HCT116 (cell line): Measurements from ENCODE around the gene KIAA0232. TPM values are rescaled to one million over a fixed set of nuclear protein-coding genes. Genes with fewer than 3 reads are reported as not detected.
"Not testable (repeated sequence)": the region's sequence is repeated elsewhere in the genome, so short reads cannot be mapped to it uniquely, and the experiment has no call there.

Source experiments
- ATAC-seq: fragments of 200-7000 bp; cut with Tn5 transposase; 2 replicates; pipeline ENCODE4 v1.9.1; 2020; ENCODE audit warnings: mild to moderate bottlenecking, moderate library complexity
- BruUV-seq: library from RNA; stranded (reverse); fragments of 400-500 nt; replicated peaks from 2 replicates; lab custom pipeline; 2021; lab: Mats Ljungman, UMichigan
- CTCF ChIA-PET: fragments of 300-600 bp; sonication (Branson Sonifier 250); formaldehyde crosslinking; loops from one replicate; lab custom pipeline; 2021; ENCODE audit warnings: antibody characterized with exemption; lab: Charles Lee
- POLR2A ChIA-PET: fragments of 300-600, 350-600 bp; sonication (Branson Sonifier 250); formaldehyde crosslinking; loops from one replicate; lab custom pipeline; 2021; ENCODE audit warnings: antibody characterized with exemption; lab: Charles Lee
- RAD21 ChIA-PET, 2 experiments: fragments of 300-600 bp; sonication (Branson Sonifier 250); formaldehyde crosslinking; loops; one replicate each; lab custom pipeline; 2023; ENCODE audit warnings: low total read pairs in 2 of 2; ENCODE audit not compliant: uncharacterized antibody in 2 of 2, unreplicated experiment in 2 of 2, low non-redundant PET in 1 of 2; lab: Charles Lee
- DNase-seq: peaks from one replicate; pipeline ENCODE4 v3.0.0-alpha.2; 2010; ENCODE audit warnings: low read depth, low spot score
- H2AFZ ChIP-seq: fragments of 200-600 bp; shearing (Covaris generic), sonication (generic); 2 replicates; pipeline ENCODE4 v1.6.1; 2017; ENCODE audit warnings: low read depth, mixed run types, mixed read lengths, antibody characterized with exemption, low read length; ENCODE audit not compliant: poor library complexity, severe bottlenecking
- H3K27ac ChIP-seq: 2 replicates; pipeline ENCODE4 v1.5.1; 2012; ENCODE audit warnings: low read depth, low read length
- H3K27me3 ChIP-seq: fragments of 200-600 bp; sonication (generic); 2 replicates; pipeline ENCODE4 v1.6.1; 2016; ENCODE audit warnings: mixed run types, low read length, mixed read lengths; ENCODE audit not compliant: insufficient read depth
- H3K36me3 ChIP-seq, 2 experiments: fragments of 200-500 bp in 1 of 2; fragments of 200-600 bp in 1 of 2; sonication (Bioruptor generic) in 1 of 2; sonication (generic) in 1 of 2; 2 replicates each; pipeline versions ENCODE4 v1.5.1 to v1.6.1; 2014 to 2016; ENCODE audit warnings: low read length in 2 of 2, inconsistent platforms in 1 of 2, mixed read lengths in 1 of 2, mixed run types in 1 of 2; ENCODE audit not compliant: insufficient read depth in 2 of 2, control insufficient read depth in 1 of 2
- H3K4me1 ChIP-seq, 2 experiments: fragments of 200-600 bp in 1 of 2; sonication (generic) in 1 of 2; 2 replicates each; pipeline versions ENCODE4 v1.5.1 to v1.6.1; 2012 to 2017; ENCODE audit warnings: low read length in 2 of 2, inconsistent platforms in 1 of 2, mild to moderate bottlenecking in 1 of 2, mixed read lengths in 1 of 2, mixed run types in 1 of 2, moderate library complexity in 1 of 2; ENCODE audit not compliant: insufficient read depth in 2 of 2, control insufficient read depth in 1 of 2
- H3K4me2 ChIP-seq: fragments of 200-600 bp; sonication (generic); 2 replicates; pipeline ENCODE4 v1.6.1; 2017; ENCODE audit warnings: mixed run types, low read length, mixed read lengths
- H3K4me3 ChIP-seq, 2 experiments: fragments of 200-600 bp in 1 of 2; sonication (generic) in 1 of 2; replicated peaks in 1 of 2; 2 replicates each; pipeline ENCODE4 v1.5.1; 2011 to 2016; ENCODE audit warnings: low read length in 2 of 2, control low read depth in 1 of 2, low read depth in 1 of 2, mild to moderate bottlenecking in 1 of 2, mixed read lengths in 1 of 2, mixed run types in 1 of 2
- H3K79me2 ChIP-seq: fragments of 200-600 bp; sonication (generic); 2 replicates; pipeline ENCODE4 v1.6.1; 2017; ENCODE audit warnings: mild to moderate bottlenecking, mixed run types, low read length, moderate library complexity, mixed read lengths; ENCODE audit not compliant: insufficient read depth
- H3K9ac ChIP-seq: fragments of 200-600 bp; sonication (generic); 2 replicates; pipeline ENCODE4 v1.6.1; 2016; ENCODE audit warnings: low read length, mixed read lengths
- H3K9me2 ChIP-seq: fragments of 200-600 bp; sonication (generic), shearing (Covaris generic); 2 replicates; pipeline ENCODE4 v1.6.1; 2017; ENCODE audit warnings: mixed run types, mild to moderate bottlenecking, moderate library complexity; ENCODE audit not compliant: insufficient read depth
- H3K9me3 ChIP-seq, 2 experiments: fragments of 200-500 bp in 1 of 2; fragments of 200-600 bp in 1 of 2; sonication (Bioruptor generic) in 1 of 2; sonication (generic) in 1 of 2; 2 replicates each; pipeline ENCODE4 v1.6.1; 2014 to 2017; ENCODE audit warnings: low read length in 2 of 2, mixed read lengths in 2 of 2, inconsistent platforms in 1 of 2, low read depth in 1 of 2, mild to moderate bottlenecking in 1 of 2, mixed run types in 1 of 2, moderate library complexity in 1 of 2; ENCODE audit not compliant: control insufficient read depth in 1 of 2, insufficient read depth in 1 of 2
- H4K20me1 ChIP-seq: fragments of 200-600 bp; sonication (generic), shearing (Covaris generic); 2 replicates; pipeline ENCODE4 v1.6.1; 2017; ENCODE audit warnings: mixed run types, mild to moderate bottlenecking, moderate library complexity; ENCODE audit not compliant: insufficient read depth
- CBX3 ChIP-seq: IDR thresholded peaks from 2 replicates; pipeline ENCODE4 v1.6.1; 2012; ENCODE audit warnings: low read depth
- EGR1 ChIP-seq: IDR thresholded peaks from 2 replicates; pipeline ENCODE4 v1.6.1; 2012; ENCODE audit warnings: low read depth
- ELF1 ChIP-seq: IDR thresholded peaks from 2 replicates; pipeline ENCODE4 v1.6.1; 2012; ENCODE audit warnings: low read depth, borderline replicate concordance
- EZH2phosphoT487 ChIP-seq: fragments of 200-600 bp; IDR thresholded peaks from 2 replicates; pipeline ENCODE4 v1.6.1; 2018; ENCODE audit warnings: antibody characterized with exemption, borderline replicate concordance
- FOSL1 ChIP-seq: IDR thresholded peaks from 2 replicates; pipeline ENCODE4 v1.6.1; 2012; ENCODE audit warnings: low read depth
- JUND ChIP-seq: IDR thresholded peaks from 2 replicates; pipeline ENCODE4 v1.6.1; 2012
- REST ChIP-seq: IDR thresholded peaks from 2 replicates; pipeline ENCODE4 v1.6.1; 2012; ENCODE audit warnings: low read depth
- SIN3A ChIP-seq: IDR thresholded peaks from 2 replicates; pipeline ENCODE4 v1.6.1; 2012; ENCODE audit warnings: low read depth
- TCF7L2 ChIP-seq: IDR thresholded peaks from 2 replicates; pipeline ENCODE4 v1.7.0; 2011; ENCODE audit warnings: borderline replicate concordance, inconsistent platforms; ENCODE audit not compliant: insufficient read depth, insufficient read length; ENCODE audit errors: extremely low read depth
- ZBTB33 ChIP-seq: IDR thresholded peaks from 2 replicates; pipeline ENCODE4 v1.6.1; 2011; ENCODE audit warnings: mild to moderate bottlenecking, low read length, moderate library complexity; ENCODE audit not compliant: insufficient replicate concordance; ENCODE audit errors: extremely low read depth
- ZFX ChIP-seq: fragments of 450-650 bp; IDR thresholded peaks from 2 replicates; pipeline ENCODE4 v1.6.1; 2017
- intact Hi-C: fragments of 100-400 bp; cut with micrococcal nuclease; formaldehyde crosslinking; loops from 2 replicates; pipeline ENCODE4 v1.10.0; 2022
- total RNA-seq: library from RNA; stranded (reverse); gene quantifications from one replicate; pipeline ENCODE4 v1.2.1, GENCODE V29; 2021; ENCODE audit not compliant: unreplicated experiment

The KIAA0232 gene
- total RNA-seq, 1 experiment from 2014 or later = 18.1 TPM

GRCh38 chr4:6795821-6796220 lies 13.3 kb downstream of the KIAA0232 start:
- Histone ChIP-seq H2AFZ (no peak overlapping the region), H3K27ac (no peak overlapping the region), H3K9me2 (no peaks in the 10 kb centered on the region), H4K20me1 (no peaks in the 10 kb centered on the region), H3K4me2 (no peak overlapping the region), H3K4me3 (no peak overlapping the region), H3K79me2 (peaks cover 86% of the 10 kb centered on the region), H3K27me3 (no peaks in the 10 kb centered on the region), H3K9me3 (no peaks in the 10 kb centered on the region), H3K4me1 (peaks cover 0 to 6% of the 10 kb centered on the region in 2 experiments; a peak in 1 of 4 replicates), H3K9ac (no peak overlapping the region)
- ATAC-seq = no peak
- intact Hi-C loops = no loop called here
- no peak for DNase-seq
- RAD21 ChIA-PET = no interaction called here
- no peak for TF ChIP-seq ZBTB33
- TF ChIP-seq EZH2phosphoT487 = no peak
- TF ChIP-seq SIN3A = no peak
- TF ChIP-seq ZFX = no peak
- TF ChIP-seq JUND = no peak
- TF ChIP-seq EGR1 = no peak
- no peak for TF ChIP-seq REST
- no peak for TF ChIP-seq FOSL1
- TF ChIP-seq CBX3 = no peak
- no peak for TF ChIP-seq ELF1
- TF ChIP-seq TCF7L2 = no peak
- TF ChIP-seq, all 23 proteins: peak for 0
- BruUV-seq = no TSS peak
- ChIA-PET CTCF (no interaction called here), POLR2A (interaction anchor here (1.6 kb wide), 1 partner anchor 12 kb away, joined by 3 read pairs; no protein-coding TSS in a partner anchor)
- H3K36me3 ChIP-seq = peaks cover 0 to 6% of the 10 kb centered on the region in 2 experiments; a peak in 1 of 4 replicates

GRCh38 chr4:6797368-6797767 lies 14.8 kb downstream of the KIAA0232 start:
- H3K9ac ChIP-seq, H3K27ac ChIP-seq, DNase-seq, H3K4me2 ChIP-seq, H3K27me3 ChIP-seq, BruUV-seq, ATAC-seq, H3K4me1 ChIP-seq, RAD21 ChIA-PET, H2AFZ ChIP-seq, intact Hi-C loops, POLR2A ChIA-PET, H3K9me3 ChIP-seq, CTCF ChIA-PET, H3K36me3 ChIP-seq, H3K4me3 ChIP-seq, H4K20me1 ChIP-seq, H3K9me2 ChIP-seq: not testable (repeated sequence)
- H3K79me2 ChIP-seq = peaks cover 89% of the 10 kb centered on the region
